SW 1271 (cell line): Measurements from ENCODE around the gene HSPA1A.
"Not testable (repeated sequence)": the region's sequence is repeated elsewhere in the genome, so short reads cannot be mapped to it uniquely, and the experiment has no call there.

Experiments used
- DNase-seq, 2 experiments: peaks; one replicate each; lab custom pipeline; 2025; lab: John Stamatoyannopoulos, UW

Gene HSPA1A

DNA sequence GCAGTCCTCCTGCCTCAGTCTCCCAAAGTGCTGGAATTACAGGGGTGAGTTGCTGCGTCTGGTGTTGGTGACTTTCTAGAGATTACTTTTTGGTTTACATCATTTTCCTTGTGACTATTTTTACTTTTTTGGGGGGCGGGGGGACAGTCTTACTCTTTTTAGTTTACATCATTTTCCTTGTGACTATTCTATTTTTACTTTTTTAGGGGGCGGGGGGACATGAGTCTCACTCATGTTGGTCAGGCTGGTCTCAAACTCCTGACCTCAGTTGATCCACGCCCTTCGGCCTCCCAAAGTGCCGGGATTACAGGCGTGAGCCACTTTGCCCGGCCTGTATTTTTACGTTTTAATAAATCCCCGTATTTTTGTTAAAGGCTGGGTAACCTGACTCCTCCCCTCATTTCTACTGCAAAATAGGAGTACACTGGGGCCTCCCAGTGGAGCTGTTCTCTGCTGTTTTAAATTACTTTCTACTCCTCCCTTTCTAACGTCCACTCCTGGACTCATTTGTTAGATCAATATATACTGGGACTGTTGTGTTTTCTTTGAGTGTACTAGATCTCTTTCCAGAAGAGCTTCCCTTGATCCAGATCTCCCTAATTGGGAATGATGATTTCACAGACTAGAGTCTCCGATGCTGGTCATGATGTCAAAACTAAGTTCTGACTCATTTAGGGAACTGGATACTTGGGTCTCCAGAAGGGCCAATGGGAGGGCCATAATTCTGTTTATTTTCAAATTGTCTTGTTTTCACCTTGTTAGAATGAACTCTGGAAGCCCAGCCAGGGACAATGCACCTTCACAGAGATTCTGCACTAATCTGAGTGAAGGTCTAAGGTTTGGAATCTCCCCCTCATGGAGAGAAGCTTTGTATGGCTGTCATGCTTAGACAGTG, 21.4 kb downstream of the HSPA1A start:
- no peak for DNase-seq

DNA sequence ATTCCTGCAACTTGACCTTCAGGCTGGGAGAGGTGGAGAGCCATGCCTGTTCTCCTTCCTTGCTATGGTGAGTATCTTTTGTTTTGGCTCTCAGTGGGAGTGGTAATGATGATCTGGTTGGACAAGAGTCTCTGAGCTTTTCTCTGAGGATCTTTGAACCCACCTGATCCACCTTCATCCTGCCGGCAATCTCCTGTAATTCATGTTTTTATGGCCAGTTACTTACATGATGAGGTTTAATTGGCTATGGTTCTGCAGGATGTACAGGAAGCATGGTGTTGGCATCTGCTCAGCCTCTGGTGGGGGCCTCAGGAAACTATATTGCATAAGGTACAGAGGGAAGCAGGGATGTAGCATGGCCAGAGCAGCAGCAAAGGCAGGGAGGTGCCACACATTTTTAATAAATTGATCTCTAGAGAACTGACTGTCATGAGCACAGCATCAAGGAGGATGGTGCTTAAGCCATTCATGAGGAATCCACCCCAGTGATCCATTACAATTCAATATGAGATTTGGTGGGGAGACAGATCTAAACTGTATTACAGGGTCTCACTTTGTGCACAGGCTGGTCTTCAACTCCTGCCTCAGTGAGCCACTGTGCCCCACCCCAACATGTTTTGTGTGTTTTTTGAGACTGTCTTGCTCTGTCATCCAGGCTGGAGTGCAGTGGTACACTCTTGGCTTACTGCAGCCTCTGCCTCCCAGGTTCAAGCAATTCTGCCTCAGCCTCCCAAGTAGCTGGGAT, 22.2 kb downstream of the HSPA1A start:
- DNase-seq = no peak

DNA sequence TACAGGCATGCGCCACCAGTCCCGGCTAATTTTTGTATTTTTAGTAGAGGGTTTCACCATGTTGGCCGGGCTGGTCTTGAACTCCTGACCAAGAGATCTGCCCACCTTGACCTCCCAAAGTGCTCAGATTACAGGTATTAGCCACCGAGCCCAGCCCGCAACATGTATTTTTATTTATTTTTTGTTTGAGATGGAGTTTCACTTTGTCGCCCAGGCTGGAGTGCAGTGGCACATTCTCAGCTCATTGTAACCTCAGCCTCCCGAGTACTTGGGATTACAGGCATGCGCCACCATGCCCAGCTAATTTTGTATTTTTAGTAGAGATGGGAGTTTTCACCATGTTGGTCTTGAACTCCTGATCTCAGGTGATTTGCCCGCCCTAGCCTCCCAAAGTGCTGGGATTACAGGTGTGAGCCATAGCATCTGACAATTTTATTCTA, 22.8 kb downstream of the HSPA1A start:
- DNase-seq = not testable (repeated sequence)

DNA sequence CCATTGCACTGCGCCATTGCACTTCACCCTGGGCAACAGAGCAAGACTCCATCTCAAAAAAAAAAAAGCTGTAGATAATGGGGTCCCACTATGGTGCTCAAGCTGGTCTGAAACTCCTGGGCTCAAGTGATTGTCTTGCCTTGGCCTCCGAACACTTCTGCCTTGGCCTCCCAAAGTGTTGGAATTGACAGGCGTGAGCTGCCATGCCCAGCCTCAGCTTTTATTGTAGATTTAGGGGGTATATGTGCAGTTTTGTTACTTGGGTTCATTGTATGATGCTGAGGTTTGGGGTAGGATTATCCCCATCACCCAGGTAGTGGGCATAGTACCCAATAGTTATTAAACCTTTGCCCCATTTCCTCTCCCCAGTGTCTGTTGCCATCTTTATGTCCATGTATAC, 23.6 kb downstream of the HSPA1A start:
- no peak for DNase-seq

DNA sequence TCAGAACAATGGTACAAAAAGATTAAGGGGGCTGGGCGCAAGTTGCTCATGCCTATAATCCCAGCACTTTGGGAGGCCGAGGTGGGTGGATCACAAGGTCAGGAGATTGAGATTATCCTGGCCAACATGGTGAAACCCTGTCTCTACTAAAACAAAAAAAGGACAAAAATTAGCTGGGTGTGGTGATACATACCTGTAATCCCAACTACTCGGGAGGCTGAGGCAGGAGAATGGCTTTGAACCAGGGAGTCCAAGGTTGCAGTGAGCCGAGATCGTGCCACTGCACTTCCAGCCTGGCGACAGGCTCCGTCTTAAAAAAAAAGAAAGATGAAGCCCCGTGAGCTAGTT, 24.4 kb downstream of the HSPA1A start:
- not testable (repeated sequence) for DNase-seq

DNA sequence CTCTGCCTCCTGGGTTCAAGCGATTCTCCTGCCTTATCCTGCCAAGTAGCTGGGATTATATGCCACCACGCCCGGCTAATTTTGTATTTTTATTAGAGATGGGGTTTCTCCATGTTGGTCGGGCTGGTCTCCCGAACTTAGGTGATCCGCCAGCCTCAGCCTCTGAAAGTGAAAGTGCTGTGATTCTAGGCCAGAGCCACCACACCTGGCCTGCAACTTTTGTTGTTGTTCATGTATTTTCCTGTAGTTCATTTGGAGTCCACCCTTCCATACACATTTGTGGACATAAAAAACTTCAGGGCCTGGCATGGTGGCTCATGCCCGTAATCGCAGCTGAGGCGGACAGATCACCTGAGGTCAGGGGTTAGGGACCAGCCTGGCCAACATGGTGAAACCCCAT, 26.7 kb downstream of the HSPA1A start:
- no peak for DNase-seq

DNA sequence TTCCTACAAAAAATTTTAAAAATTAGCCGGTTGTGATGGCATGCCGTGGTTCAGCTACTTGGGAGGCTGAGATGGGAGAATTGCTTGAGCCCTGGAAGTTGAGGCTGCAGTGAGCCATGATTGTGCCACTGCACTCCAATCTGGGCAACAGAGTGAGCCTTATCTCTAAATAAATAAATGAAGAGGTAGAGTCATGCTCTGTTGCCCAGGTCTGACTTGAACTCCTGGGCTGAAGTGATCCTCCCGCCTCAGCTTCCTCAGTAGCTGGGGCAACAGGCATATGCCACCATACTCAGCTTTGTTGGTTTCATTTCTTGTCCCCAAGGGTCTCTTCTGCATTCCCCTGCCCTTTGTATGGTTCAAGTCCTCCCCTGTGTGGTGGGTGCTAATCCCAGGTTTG, 29.2 kb downstream of the HSPA1A start:
- DNase-seq = no peak

DNA sequence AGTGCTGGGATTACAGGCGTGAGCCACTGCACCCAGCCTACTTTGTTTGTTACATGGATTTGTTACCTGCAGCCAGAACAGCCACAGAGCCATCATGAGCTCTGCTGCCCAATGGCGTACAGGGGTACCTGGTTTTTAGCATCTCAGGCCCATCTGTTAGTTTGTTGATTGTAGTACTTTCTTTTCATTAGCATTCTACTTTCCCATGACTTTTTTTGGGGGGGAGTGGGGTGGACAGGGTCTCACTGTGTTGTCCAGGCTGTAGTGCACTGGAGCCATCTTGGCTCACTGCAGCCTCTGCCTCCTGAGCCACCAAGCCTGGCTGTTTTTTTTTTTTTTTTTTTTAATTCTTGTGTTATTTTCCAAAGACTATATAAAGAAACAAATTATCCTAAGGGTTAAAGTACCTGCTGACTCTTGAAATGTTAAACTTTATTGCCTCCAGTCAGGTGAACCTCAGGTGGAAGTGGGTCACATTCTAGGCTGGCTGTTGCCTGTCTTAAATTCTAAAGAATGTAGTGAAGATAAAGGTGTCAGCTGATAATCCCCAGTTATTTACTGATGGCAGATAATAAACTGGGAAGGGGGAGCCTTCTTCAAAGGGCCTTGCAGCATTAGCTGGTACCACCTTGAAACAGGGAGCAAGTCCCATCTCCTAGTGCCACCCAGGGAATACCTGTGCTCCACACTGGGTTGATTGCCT, 32.1 kb downstream of the HSPA1A start:
- no peak for DNase-seq

DNA sequence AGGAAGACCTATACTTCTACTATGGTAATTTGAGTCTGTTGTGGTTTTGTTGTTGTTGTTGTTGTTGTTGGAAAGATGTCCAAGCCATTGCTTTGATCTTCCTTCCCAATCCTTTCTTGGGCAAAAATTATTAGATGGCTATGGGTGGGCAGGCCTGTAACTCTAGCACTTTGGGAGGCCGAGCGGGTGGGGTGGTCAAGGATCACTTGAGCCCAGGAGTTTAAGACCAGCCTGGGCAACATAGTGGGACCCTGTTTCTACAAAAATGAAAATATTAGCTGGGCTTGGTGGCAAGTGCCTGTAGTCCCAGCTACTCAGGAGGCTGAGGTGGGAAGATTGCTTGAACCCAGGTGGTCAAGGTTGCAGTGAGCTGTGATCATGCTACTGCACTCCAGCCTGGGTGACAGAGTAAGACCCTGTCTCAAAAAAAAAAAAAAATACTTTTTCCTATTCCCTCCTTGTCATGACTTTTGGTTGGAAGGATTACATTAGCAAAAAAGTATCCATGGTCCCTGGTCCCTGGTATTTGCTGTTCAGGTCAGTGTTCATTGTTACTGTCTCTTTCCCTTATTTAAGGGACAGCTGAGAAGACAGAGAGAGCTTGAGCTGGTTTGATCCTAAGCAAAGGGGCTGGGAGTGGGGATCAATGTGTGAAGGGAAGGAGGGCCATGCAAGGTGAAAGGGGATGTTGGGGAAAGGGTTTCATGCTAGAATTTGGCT, 35.6 kb downstream of the HSPA1A start:
- DNase-seq = no peak

DNA sequence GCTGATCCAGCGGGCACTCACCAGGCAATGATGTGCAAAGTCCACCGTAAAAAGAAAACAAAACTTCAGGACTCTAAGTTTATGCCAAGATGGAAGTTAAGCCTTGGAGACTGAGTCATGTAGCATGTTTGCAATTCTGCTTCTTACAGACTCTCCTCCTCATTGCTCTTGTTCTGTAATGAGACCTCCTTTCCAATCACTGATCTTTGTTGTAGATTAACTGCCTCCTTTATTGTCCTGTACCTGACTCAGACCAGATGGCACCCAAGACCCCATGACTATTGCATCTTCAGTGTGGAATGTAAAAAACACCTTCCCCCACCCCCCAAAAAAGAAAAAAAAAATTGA, 36.1 kb downstream of the HSPA1A start:
- no peak for DNase-seq

DNA sequence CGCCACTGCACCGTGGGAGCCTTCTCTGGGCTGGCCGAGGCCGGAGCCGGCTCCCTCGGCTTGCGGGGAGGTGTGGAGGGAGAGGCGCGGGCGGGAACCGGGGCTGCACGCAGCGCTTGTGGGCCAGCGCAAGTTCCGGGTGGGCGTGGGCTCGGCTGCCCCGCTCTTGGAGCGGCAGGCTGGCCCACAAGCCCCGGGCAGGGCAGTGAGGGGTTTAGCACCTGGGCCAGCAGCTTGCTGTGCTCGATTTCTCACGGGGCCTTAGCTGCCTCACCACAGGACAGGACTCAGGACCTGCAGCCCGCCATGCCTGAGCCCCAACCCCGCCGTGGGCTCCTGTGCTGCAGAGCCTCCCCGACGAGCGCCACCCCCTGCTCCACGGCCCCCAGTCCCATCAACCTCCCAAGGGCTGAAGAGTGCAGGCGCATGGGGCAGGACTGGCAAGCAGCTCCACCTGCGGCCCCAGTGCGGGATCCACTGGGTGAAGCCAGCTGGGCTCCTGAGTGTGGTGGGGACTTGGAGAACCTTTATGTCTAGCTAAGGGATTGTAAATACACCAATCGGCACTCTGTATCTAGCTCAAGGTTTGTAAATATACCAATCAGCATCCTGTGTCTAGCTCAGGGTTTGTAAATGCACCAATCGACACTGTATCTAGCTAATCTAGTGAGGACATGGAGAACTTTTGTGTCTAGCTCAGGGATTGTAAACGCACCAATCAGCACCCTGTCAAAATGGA, 36.8 kb downstream of the HSPA1A start:
- DNase-seq = not testable (repeated sequence)

DNA sequence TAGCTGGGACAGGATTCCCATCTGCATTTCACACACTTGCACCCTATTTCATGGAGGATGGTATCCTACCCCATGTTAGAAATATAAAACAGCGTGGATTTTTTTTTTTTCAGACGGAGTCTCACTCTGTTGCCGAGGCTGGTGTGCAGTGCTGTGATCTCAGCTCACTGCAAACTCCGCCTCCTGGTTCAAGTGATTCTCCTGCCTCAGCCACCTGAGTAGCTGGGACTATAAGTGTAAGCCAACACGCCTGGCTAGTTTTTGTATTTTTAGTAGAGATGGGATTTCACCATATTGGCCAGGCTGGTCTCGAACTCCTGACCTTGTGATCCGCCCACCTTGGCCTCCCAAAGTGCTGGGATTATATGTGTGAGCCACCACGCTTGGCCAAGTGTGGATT, 42.4 kb downstream of the HSPA1A start:
- not testable (repeated sequence) for DNase-seq

DNA sequence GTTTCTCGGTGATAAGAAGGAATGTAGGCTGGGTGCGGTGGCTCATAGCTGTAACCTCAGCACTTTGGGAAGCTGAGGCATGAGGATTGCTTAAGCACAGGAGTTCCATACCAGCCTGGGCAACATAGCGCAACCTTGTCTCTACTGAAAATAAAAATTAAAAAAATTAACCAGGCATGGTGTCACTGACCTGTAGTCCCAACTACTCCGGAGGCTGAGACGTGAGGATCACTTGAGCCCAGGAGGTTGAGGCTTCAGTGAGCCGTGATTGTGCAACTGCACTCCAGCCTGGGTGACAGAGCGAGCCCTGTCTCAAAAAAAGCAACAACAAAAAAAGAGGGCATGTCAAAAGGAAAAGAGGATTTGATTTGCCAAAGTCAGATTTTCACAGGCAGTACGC, 43.4 kb downstream of the HSPA1A start:
- DNase-seq = no peak

DNA sequence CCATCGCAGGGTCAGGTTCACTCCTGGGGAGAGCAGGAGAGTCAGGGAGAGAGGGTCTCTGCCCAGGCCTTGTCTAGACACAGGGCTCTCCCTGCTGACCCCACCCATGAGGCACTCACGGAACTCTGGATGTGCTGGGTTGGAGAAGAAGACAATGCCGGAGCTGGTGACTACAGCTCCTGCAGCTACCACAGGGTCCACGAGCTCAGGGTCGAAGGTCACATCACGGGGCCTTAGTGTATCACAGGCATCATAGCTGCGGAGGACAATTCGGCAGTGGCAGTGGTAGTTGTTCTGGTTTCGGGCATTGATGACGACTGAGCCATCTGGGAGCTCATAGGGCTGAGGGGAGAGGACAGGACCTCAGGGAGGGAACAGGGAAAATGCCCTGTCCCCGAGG, 44.6 kb downstream of the HSPA1A start:
- DNase-seq = no peak

DNA sequence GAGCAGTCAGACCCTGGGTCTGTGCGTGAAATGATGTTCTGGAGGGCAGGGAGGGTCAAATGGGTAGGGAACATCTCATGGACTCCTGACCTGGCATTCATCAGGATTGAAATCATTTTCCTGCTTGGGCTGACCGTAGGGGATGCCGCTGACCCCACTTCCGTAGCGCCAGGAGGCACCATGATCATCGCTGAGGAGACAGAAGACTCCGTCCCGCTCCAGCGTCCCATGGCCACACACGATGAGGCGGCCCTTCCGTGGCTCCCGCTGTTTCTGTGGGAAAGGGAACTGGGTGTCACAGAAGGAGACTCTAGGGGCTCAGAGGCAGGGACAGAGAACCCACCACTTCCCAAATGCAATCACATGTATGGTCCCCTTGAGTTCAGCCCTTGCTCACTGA, 45.0 kb downstream of the HSPA1A start:
- no peak for DNase-seq

DNA sequence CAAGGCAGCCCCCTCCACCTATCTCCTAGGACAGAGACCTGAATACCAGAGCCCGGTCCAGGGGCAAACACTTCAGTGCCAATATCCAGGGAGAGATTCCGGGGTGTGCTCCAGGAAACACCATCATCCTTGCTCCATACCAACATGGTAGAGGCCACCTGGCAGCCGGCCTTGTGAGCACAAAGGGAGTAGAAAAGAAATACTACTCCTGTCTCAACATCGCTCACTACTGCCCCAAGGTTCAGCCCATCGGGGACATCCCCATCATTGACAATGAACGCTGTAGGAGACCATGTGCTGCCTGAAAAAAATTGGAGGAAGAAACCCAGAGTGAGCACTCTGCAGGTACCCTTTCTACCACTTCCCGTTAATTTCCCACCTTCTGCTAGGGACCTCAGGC, 45.8 kb downstream of the HSPA1A start:
- DNase-seq = no peak

DNA sequence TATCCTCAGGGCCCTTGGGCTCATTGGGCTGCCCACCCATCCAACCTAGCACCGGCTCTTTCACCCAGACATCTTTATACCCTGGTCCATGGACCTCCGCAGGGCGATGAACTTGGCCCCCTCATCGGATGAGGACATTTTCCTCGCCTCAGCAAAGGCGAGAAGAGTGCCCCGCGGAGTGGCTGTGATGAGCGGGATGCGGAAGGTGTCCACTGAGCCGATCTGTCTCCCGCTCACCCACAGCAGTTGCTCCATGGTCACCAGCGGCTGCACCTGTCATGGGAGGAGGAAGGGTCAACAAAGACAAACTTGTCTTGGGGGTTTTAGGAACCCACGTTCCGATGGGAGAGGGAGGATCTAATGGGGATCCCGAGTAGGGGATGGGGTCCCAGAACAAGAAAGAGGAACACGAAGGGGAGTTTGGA, 46.6 kb downstream of the HSPA1A start:
- no peak for DNase-seq

DNA sequence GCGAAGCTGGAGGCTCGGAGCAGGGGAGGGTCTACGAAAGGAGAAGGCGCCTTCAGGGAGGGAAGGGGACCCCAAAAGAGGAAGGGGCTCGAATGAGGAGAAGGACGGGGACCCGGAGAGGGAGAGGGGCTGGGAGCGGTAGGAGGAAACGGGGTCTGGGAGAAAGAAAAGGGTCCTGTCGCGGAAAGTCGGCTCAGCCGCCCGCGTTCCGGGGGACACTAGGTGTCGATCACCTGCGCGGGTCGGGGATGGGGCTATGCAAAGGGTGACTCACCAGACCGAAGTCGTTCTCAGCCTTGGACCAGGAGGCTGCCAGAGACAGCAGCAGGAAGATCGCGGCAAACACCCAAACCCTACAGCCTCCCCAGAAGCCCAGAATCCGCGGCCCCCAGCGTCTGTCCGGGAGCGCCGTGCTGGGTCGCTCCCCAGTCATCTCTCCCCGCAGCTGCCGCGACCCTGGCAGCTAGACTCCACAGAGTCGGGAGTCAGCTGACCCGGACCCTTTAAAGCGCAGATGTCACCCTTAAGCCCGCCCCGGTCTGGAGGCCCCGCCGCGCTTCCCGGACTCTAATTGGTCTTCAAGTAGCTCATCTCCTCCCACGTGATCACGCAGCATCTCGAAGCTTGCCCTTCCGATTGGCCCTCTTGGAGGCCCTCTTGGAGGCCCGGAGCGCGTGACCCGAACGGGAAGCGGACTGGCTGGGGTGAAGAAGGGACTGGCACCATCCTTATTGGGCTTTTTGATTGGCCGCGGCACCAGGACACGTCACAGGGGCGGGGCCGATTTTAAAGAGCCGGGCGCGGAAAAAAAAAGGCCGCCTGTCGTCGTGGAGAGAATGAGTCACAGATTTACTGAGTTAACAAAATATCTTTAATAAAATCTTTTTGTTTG, 47.2 kb downstream of the HSPA1A start, which contains the start of gene NEU1:
NEU1 (minus strand) TSS at position 478 of the 892 bp plus-strand sequence; CDS start at position 433, 45 bp downstream.
- DNase-seq = peak; percentile 100

DNA sequence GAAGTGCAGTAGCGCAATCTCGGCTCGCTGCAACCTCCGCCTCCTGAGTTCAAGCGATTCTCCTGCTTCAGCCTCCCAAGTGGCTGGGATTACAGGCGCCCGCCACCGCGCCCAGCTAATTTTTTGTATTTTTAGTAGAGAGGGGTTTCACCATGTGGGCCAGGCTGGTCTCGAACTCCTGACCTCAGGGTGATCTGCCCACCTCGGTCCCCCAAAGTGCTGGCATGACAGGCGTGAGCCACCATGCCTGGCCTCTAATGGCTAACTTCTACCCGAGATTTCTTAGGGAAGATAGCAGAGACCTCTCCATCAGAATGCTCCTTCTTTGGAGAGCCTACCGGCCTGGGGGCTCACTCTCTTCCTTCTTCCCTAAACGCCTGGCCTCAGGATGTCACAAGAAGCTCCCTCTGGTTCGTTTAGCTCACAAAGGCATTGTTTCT, 48.8 kb downstream of the HSPA1A start:
- not testable (repeated sequence) for DNase-seq

DNA sequence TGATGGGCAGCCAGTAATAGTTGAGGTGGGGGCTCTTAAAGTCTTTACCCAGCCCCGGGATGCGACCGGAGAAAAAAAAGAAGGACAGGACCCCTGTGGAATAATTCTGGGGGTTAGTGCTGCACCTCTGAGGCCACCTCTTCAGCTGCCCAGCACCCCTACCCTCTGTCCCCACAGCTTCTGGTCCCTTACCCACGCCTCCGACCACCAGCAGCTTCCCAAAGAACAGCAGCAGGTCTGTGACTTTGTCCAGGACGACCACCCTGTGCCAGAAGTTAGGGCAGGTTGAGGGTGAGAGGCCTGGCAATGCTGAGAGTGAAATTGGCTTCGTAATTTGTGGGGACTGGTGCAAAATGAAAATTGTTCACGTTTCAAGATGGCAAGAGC, 49.5 kb downstream of the HSPA1A start:
- no peak for DNase-seq
